Mesodermal cell (in vitro differentiated cells): ENCODE data around the gene CLCC1.
"Not testable (repeated sequence)": the region's sequence is repeated elsewhere in the genome, so short reads cannot be mapped to it uniquely, and the experiment has no call there.

ENCODE experiments used
- H3K27ac ChIP-seq: 2 replicates; pipeline ENCODE4 v1.7.0; 2013; ENCODE audit warnings: mild to moderate bottlenecking, low read depth, low read length, moderate library complexity; ENCODE audit not compliant: severe bottlenecking
- H3K36me3 ChIP-seq: 2 replicates; pipeline ENCODE4 v1.7.1; 2013; ENCODE audit warnings: mild to moderate bottlenecking, low read length, moderate library complexity; ENCODE audit not compliant: control insufficient read depth, insufficient read depth
- H3K4me1 ChIP-seq: one replicate; pipeline ENCODE4 v1.7.1; 2013; ENCODE audit warnings: mild to moderate bottlenecking, low read length; ENCODE audit not compliant: insufficient read depth, control insufficient read depth, poor library complexity, severe bottlenecking
- H3K4me3 ChIP-seq: 2 replicates; pipeline ENCODE4 v1.7.0; 2013; ENCODE audit warnings: low read length, control low read depth, mild to moderate bottlenecking; ENCODE audit not compliant: insufficient read depth, poor library complexity, severe bottlenecking; ENCODE audit errors: extremely low read depth
- H3K9me3 ChIP-seq: 2 replicates; pipeline ENCODE4 v1.7.1; 2013; ENCODE audit warnings: mild to moderate bottlenecking, low read length, moderate library complexity; ENCODE audit not compliant: control insufficient read depth
- WGBS, 2 experiments: methylation state at CpG; one replicate each; pipeline ENCODE4 v1.1.5; 2013; ENCODE audit warnings: missing lambda C conversion rate in 2 of 2; ENCODE audit not compliant: insufficient coverage in 2 of 2; 5-methylcytosine and 5-hydroxymethylcytosine counted together

CLCC1 gene

DNA sequence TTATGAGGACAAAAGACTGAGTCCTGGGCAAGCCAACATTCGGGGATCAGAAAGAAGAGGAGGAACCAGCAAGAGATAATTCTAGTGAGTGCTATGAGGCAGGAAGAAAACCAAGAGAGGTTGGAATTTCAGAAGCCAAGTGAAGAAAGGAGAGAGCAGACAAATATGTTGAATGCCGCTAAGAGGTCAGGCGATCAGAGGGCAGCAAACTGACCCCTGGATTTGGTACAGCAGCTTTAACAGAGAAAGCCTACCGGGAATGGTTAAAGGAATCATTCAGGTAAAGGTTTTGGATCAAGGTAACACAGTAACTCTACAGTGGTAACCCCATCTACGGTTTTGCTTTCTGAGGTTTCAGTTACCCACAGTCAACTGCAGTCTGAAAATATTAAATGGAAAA is 5.4 kb downstream of the CLCC1 start:
- H3K36me3 ChIP-seq: peaks cover 21% of the 10 kb centered on the region
- no peak overlapping the region for H3K27ac ChIP-seq
- H3K9me3 ChIP-seq: no peaks in the 10 kb centered on the region
- no peak overlapping the region for H3K4me3 ChIP-seq
- WGBS, 2 experiments: 93 to 97% methylated on average over 5 of the region's 5 CpGs
- no peaks in the 10 kb centered on the region for H3K4me1 ChIP-seq

DNA sequence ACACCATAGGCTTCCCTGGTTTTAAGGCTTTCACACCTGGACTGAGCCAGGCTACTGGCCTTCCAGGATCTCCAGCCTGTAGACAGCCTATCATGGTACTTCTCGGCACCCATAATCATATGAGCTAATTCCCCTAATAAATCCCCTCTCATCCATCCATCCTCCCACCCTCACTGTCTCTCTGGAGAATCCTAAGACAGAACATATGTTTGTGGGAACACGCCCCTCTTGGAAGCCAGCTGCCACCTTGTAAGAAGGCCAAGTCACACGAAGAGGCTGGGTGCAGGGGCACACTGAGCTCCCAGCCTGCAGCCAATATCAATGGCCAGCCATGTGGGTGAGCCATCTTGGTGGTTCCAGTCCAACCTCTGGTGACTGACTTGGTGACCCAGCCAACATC is 7.4 kb downstream of the CLCC1 start:
- Histone ChIP-seq H3K27ac (no peak overlapping the region), H3K36me3 (peaks cover 21% of the 10 kb centered on the region), H3K4me3 (no peak overlapping the region), H3K9me3 (no peaks in the 10 kb centered on the region), H3K4me1 (no peaks in the 10 kb centered on the region)
- WGBS, 2 experiments: 89 to 95% methylated on average over 2 to 3 of the region's 3 CpGs

DNA sequence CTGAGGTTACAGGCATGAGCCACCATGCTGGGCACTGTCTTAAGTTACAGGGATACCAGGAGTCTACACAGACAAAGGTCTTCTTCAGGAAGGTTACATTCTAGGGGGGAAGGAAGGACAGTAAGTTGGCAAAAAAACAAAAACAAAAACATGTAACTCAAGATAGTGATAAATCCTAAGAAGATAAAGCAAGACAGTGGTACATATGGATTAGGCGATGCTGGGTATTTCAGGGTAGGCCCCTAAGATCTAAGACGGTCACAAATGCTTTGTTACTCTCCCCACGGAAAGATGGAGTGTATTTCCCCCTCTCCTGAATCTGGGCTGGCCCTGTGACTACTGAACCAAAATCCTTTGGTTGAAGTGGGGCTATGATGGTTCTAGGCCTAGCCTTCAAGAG is 8.2 kb downstream of the CLCC1 start:
- Histone ChIP-seq H3K27ac (no peak overlapping the region), H3K9me3 (no peaks in the 10 kb centered on the region), H3K36me3 (peaks cover 21% of the 10 kb centered on the region), H3K4me3 (no peak overlapping the region), H3K4me1 (no peaks in the 10 kb centered on the region)
- 92 to 93% methylated on average over 3 of the region's 3 CpGs for WGBS, 2 experiments

DNA sequence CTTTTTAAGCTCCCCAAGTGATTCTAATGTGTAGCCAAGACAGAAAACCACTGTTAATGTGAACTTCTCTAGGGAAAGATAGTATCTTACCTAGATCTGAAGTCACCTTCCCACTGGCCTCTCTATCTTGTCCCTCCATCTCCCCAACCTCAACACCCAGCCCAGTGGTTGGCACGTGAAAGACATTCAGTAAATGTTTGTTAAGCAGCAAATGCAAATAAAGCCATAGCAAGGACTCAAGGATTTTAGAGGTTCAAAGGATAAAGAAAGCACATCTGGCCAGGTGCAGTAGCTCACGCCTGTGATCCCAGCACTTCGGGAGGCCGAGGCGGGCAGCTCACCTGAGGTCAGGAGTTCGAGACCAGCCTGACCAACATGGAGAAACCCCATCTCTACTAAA is 9.8 kb downstream of the CLCC1 start:
- Histone ChIP-seq H3K9me3 (no peaks in the 10 kb centered on the region), H3K27ac (no peak overlapping the region), H3K4me3 (no peak overlapping the region), H3K4me1 (no peaks in the 10 kb centered on the region), H3K36me3 (peaks cover 17% of the 10 kb centered on the region)
- 85 to 86% methylated on average over 4 of the region's 6 CpGs for WGBS, 2 experiments

DNA sequence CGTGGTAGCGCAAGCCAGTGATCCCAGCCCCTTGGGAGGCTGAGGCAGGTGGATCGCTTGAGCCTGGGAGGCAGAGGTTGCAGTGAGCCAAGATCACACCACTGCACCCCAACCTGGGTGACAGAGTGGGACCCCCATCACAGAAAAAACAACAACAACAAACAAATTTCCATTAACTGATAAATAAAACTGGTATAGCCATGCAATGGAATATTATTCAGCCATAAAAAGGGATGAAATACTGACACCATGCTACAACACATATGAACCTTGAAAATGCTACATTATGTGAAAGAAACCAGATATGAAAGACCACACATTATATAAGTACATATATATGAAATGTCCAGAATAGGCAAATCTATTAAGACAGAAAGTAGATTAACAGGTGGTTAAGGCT is 12.0 kb downstream of the CLCC1 start:
- H3K4me3 ChIP-seq: no peak overlapping the region
- no peaks in the 10 kb centered on the region for H3K9me3 ChIP-seq
- peaks cover 29% of the 10 kb centered on the region for H3K36me3 ChIP-seq
- WGBS, 2 experiments: 90% methylated on average over 3 of the region's 3 CpGs; no CpG with 5 or more reads in 1 of the 2 experiments
- H3K4me1 ChIP-seq: no peaks in the 10 kb centered on the region
- H3K27ac ChIP-seq: no peak overlapping the region

DNA sequence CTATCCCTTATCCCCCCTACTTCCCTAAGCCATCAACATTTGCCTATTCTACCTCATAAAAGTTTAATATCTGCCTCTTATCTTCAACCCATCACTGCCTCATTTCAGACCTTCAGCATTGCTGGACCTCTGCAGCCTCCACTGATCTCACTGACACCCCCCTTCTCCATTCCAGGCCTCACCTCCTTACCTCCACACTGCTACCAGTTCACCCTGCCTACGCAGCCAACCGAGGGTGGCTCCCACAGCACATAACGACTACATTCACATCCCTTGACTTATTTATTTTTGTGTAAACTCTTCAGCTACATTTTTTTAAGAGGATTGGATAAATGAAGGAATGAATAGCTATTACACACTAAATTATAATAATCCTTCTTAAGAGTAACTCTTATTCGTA is 14.2 kb downstream of the CLCC1 start:
- Histone ChIP-seq H3K36me3 (peaks cover 31% of the 10 kb centered on the region), H3K4me1 (no peaks in the 10 kb centered on the region), H3K27ac (no peak overlapping the region), H3K9me3 (no peaks in the 10 kb centered on the region), H3K4me3 (no peak overlapping the region)
- WGBS, 2 experiments: no CpG with 5 or more reads among the region's 4 CpGs

DNA sequence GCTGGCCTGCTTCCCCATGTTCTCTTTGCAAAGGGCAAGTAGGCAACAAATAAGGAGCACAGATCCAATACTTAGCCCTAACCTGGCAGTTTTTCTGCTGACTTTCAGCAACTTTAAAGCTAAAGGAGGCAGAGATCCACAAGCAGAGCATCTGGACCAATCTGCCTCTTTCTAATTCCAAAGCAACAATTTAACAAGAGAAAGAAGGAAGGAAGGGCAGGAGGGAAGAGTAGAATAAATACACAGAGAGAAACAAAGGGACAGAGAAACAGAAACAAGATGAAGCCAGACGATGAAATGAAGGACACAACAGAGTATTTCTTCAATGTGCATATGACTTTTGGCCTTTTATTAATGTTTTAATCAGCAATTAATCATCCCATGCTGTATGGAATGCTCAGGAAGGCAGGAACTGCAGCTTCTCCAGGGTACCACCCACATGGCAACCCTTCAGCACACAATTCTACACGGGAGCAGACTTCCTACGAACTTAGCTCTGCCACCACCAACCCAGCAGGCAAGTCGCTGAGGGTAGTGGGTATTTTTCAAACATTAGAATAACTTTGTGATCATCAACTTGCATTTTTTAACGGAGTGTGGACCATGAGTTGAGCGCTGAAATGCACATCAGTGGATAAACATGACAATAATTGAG is 15.3 kb downstream of the CLCC1 start:
- Histone ChIP-seq H3K36me3 (peaks cover 34% of the 10 kb centered on the region), H3K9me3 (no peaks in the 10 kb centered on the region), H3K4me1 (no peaks in the 10 kb centered on the region), H3K27ac (peak overlapping the region; percentile 47), H3K4me3 (no peak overlapping the region)
- WGBS, 2 experiments: 24 to 50% methylated on average over 1 to 2 of the region's 6 CpGs

DNA sequence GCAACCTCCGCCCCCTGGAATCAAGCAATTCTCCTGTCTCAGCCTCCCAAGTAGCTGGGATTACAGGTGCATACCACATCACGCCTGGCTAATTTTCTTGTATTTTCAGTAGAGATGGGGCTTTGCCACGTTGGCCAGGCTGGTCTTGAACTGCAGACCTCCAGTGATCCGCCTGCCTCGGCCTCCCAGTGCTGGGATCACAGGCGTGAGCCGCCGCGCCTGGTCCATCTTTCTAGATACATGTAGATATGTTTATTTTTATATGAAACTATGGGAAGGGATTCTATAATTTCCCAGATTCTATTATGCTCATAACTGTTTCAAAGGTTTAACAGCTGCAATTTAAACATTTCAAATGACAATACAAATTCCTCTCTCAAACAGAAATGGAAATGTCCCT is 27.1 kb downstream of the CLCC1 start:
- WGBS, 2 experiments: 86 to 88% methylated on average over 3 to 5 of the region's 9 CpGs
- Histone ChIP-seq H3K4me1 (no peaks in the 10 kb centered on the region), H3K36me3 (peaks cover 70% of the 10 kb centered on the region), H3K27ac (no peak overlapping the region), H3K9me3 (no peaks in the 10 kb centered on the region), H3K4me3 (no peak overlapping the region)

DNA sequence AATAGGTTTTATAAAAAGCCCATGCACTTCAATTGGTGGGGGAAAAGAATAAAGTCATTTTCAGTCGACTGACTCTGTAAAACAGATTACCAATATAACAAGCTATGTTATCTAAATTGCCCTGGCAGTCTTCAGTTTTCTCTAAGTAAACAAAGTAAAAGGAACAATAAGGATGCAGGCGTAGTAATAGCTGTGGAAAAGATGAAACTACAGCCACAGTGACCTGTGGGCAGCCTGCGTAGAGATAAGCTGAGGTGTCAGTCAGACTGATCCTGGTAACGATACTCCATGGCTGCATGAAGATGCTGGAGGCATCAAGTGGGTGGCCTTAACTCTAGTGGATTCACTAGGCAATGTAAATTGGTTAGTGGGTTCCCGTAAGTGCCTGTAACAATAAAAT is 29.3 kb downstream of the CLCC1 start:
- Histone ChIP-seq H3K27ac (no peak overlapping the region), H3K9me3 (no peaks in the 10 kb centered on the region), H3K4me1 (no peaks in the 10 kb centered on the region), H3K4me3 (no peak overlapping the region), H3K36me3 (peaks cover 76% of the 10 kb centered on the region)
- WGBS, 2 experiments: 90 to 96% methylated on average over 3 of the region's 5 CpGs

DNA sequence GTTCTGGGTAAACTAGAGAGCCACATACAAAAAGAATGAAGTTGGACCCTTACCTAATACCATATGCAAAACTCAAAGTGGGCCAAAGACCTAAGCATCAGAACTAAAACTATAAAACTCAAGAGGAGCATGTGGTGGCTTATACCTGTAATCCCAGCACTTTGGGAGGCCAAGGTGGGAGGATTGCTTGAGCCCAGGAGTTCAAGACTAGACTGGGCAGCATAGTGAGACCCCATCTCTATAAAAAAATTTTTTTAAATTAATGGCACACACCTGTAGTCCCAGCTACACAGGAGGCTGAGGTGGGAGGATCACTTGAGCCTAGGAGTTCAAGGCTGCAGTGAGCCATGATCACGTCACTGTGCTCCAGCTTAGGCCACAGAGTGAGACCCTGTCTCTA is 35.7 kb downstream of the CLCC1 start:
- H3K36me3 ChIP-seq: peaks cover 78% of the 10 kb centered on the region
- not testable (repeated sequence) for H3K9me3 ChIP-seq, H3K4me1 ChIP-seq, H3K27ac ChIP-seq, H3K4me3 ChIP-seq
- 100% methylated on average over 1 of the region's 1 CpG for WGBS, 2 experiments

DNA sequence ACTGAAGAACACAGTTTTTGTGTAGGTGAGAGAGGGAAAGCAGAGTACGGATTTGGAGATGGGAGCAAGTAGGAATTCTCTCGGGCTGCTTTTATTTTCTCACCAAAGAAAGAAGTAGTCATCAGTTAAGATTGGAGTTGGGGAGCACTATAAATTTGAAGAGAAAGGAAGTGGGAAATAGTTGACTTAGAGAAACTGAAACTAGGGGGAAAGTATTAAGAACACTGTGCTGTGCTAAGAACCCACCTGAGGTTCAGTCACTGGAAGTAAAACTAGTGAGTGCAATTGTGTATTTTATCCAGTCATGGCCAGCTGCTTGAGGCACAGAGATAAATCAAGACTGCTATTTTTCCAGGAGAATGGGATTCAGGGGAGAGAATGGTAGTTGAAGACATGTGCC is 37.4 kb downstream of the CLCC1 start:
- Histone ChIP-seq H3K9me3 (no peaks in the 10 kb centered on the region), H3K4me1 (no peaks in the 10 kb centered on the region), H3K4me3 (no peak overlapping the region), H3K27ac (no peak overlapping the region), H3K36me3 (peaks cover 67% of the 10 kb centered on the region)
- WGBS, 2 experiments: 94 to 100% methylated on average over 2 of the region's 2 CpGs
